Measurements from ENCODE around the gene MSANTD2. TPM values are rescaled to one million over a fixed set of nuclear protein-coding genes. Genes with fewer than 3 reads are reported as not detected.

Gene MSANTD2
- total and polyA plus RNA-seq, 2 of the 4 experiments (the other 2 are of a cell fraction), result 5.0 to 6.0 TPM

GRCh38 chr11:124724979-124725718, 75.1 kb downstream of the MSANTD2 start:
- Histone ChIP-seq H4K5ac (ENCODE audit: low read depth, low read length) (no peak overlapping the region), H3K27ac (ENCODE audit: insufficient read depth, low read length) (no peak overlapping the region), H3K23ac (ENCODE audit: low read depth, low read length) (peak overlapping the region; percentile 67; the same call in 1 of the 2 replicates), H3K79me1 (ENCODE audit: low read depth in 1 of 2, low read length in 2 of 2) (no peaks in the 10 kb centered on the region), H3K4ac (ENCODE audit: low read depth, low read length) (no peak overlapping the region; the same call in none of the 2 replicates), H2BK15ac (ENCODE audit: low read depth, low read length) (peak overlapping the region; percentile 27; the same call in 1 of the 3 replicates), H2AFZ (replicated peaks; ENCODE audit: low read length, poor library complexity) (peak overlapping the region; percentile 88), H3K4me3 (ENCODE audit: insufficient read depth, low read depth, low read length) (no peak overlapping the region), H3K56ac (ENCODE audit: extremely low read depth, insufficient read depth, low read length) (no peak overlapping the region), H3K14ac (replicated peaks; ENCODE audit: low read depth, low read length) (peak overlapping the region; percentile 53), H4K20me1 (ENCODE audit: insufficient read depth, low read length) (no peaks in the 10 kb centered on the region), H2AK9ac (replicated peaks; ENCODE audit: low read depth, low read length, poor library complexity) (peak overlapping the region; percentile 51), H3K36me3 (ENCODE audit: control insufficient read depth, insufficient read depth, low read length) (no peaks in the 10 kb centered on the region), H3K4me2 (ENCODE audit: low read depth, low read length) (peak overlapping the region; percentile 8), H2BK120ac (ENCODE audit: low read depth, low read length) (peak overlapping the region; percentile 48), H3K9ac (ENCODE audit: low read depth, low read length) (no peak overlapping the region), H2BK20ac (ENCODE audit: low read depth, low read length) (peak overlapping the region; percentile 54; the same call in 1 of the 2 replicates), H3K27me3 (ENCODE audit: control insufficient read depth, insufficient read depth, low read length) (peaks cover 20% of the 10 kb centered on the region), H3K9me1 (ENCODE audit: insufficient read depth, low read length) (peaks cover 12% of the 10 kb centered on the region), H4K91ac (ENCODE audit: insufficient read depth, low read depth, low read length) (0 out of 2 replicates have a peak overlapping the region, but pooled peaks have one; percentile 53), H4K8ac (ENCODE audit: low read depth in 2 of 2, low read length in 2 of 2) (peak overlapping the region in 1 of 2 experiments; percentile 72; a peak in 1 of 4 replicates), H2AK5ac (ENCODE audit: low read depth, low read length) (peak overlapping the region; percentile 67; the same call in 1 of the 2 replicates), H3K18ac (ENCODE audit: low read depth, low read length) (no peak overlapping the region), H2BK5ac (ENCODE audit: low read depth, low read length, poor library complexity, severe bottlenecking) (no peak overlapping the region), H3K4me1 (ENCODE audit: control insufficient read depth, insufficient read depth, low read length) (peaks cover 5% of the 10 kb centered on the region), H3K9me3 (ENCODE audit: control insufficient read depth, insufficient read depth, low read length) (no peaks in the 10 kb centered on the region)
- BruUV-seq (replicated peaks), result no TSS peak
- in situ Hi-C loops (cut with MboI; ENCODE audit: low sequenced_read_pairs) (no loop called here), dilution Hi-C loops (cut with HindIII; ENCODE audit: low sequenced_read_pairs, unreplicated experiment) (no loop called here), intact Hi-C loops (cut with micrococcal nuclease) (no loop called here)
- TF ChIP-seq SMC3 (IDR thresholded peaks at IDR 0.05; ENCODE audit: low read depth, low read length), result no peak
- TF ChIP-seq MAZ (IDR thresholded peaks at IDR 0.05; ENCODE audit: borderline replicate concordance, low read depth, low read length), result no peak
- TF ChIP-seq ELK1 (IDR thresholded peaks at IDR 0.05; ENCODE audit: borderline replicate concordance, low read depth, low read length), result no peak
- no peak for TF ChIP-seq RAD21 (IDR thresholded peaks at IDR 0.05; ENCODE audit: low read length)
- no peak for TF ChIP-seq NFE2L2 (IDR thresholded peaks at IDR 0.05; ENCODE audit: low read depth, low read length)
- TF ChIP-seq MAFK (IDR thresholded peaks at IDR 0.05; ENCODE audit: low read depth, low read length), result no peak
- TF ChIP-seq USF2 (IDR thresholded peaks at IDR 0.05; ENCODE audit: low read depth, low read length), result no peak
- TF ChIP-seq MXI1 (IDR thresholded peaks at IDR 0.05; ENCODE audit: borderline replicate concordance, low read depth, low read length), result no peak
- TF ChIP-seq RCOR1 (IDR thresholded peaks at IDR 0.05; ENCODE audit: insufficient replicate concordance, low read length), result no peak
- no peak for TF ChIP-seq POLR2A (IDR thresholded peaks at IDR 0.05; ENCODE audit: low read depth, low read length)
- TF ChIP-seq CHD1 (IDR thresholded peaks at IDR 0.05; ENCODE audit: low read depth, low read length), result no peak
- TF ChIP-seq BHLHE40 (IDR thresholded peaks at IDR 0.05; ENCODE audit: low read depth, low read length), result no peak
- no peak for TF ChIP-seq FOS (IDR thresholded peaks at IDR 0.05; ENCODE audit: low read depth, low read length)
- TF ChIP-seq CEBPB (IDR thresholded peaks at IDR 0.05; ENCODE audit: low read depth, low read length), result no peak
- ATAC-seq (ENCODE audit: low read depth) (peak; percentile 19; the same call in 1 of the 2 replicates), DNase-seq (no peak)
- WGBS, 2 experiments (ENCODE audit: extremely low coverage in 2 of 2, insufficient read length in 1 of 2), result 80% methylated on average over 2 of the region's 14 CpGs; no CpG with 5 or more reads in 1 of the 2 experiments
- ChIA-PET CTCF (interaction anchor here (1.0 kb wide), 1 partner anchor 19 kb away, joined by 3 read pairs; no protein-coding TSS in a partner anchor), POLR2A (ENCODE audit: unreplicated experiment) (no interaction called here)
